AG04450 (cell line): ENCODE data around the gene IRF2BP2. TPM values are rescaled to one million over a fixed set of nuclear protein-coding genes. Genes with fewer than 3 reads are reported as not detected.

Source experiments
- CTCF ChIA-PET: fragments of 300-600, 350-600 bp; formaldehyde crosslinking; extraction: SDS; loops from one replicate; lab custom pipeline; 2022; ENCODE audit warnings: antibody characterized with exemption, inconsistent platforms; lab: Charles Lee
- POLR2A ChIA-PET: fragments of 350-600 bp; formaldehyde crosslinking; extraction: SDS; loops from one replicate; lab custom pipeline; 2021; ENCODE audit warnings: antibody characterized with exemption, inconsistent platforms; lab: Yijun Ruan, JAX
- DNase-seq: peaks from one replicate; pipeline ENCODE4 v3.0.0-alpha.2; 2011; ENCODE audit warnings: low read depth, low spot score
- H3K27ac ChIP-seq: one replicate; pipeline ENCODE4 v1.5.1; 2012; ENCODE audit warnings: low read depth, low read length, control low read depth
- H3K27me3 ChIP-seq: one replicate; pipeline ENCODE4 v1.6.0; 2012; ENCODE audit warnings: low read length; ENCODE audit not compliant: control insufficient read depth, insufficient read depth
- H3K4me3 ChIP-seq: 2 replicates; pipeline ENCODE4 v1.5.1; 2011; ENCODE audit warnings: mild to moderate bottlenecking, low read depth, low read length, control low read depth
- H3K9me3 ChIP-seq: 2 replicates; pipeline ENCODE4 v1.5.1; 2012; ENCODE audit warnings: low read length; ENCODE audit not compliant: control insufficient read depth, insufficient read depth
- polyA plus RNA-seq: library from polyadenylated mRNA; depleted of rRNA; stranded (reverse); fragments of >200 nt; gene quantifications from 2 replicates; pipeline ENCODE4 v1.2.3, GENCODE V29; 2011
- TF ChIP-seq, protein P1 (sequence below): IDR thresholded peaks from 2 replicates; pipeline ENCODE4 v1.5.1; 2011; ENCODE audit warnings: low read depth, low read length, control low read depth, inconsistent platforms

Gene IRF2BP2
- polyA plus RNA-seq, 1 experiment, result 20.3 TPM

DNA sequence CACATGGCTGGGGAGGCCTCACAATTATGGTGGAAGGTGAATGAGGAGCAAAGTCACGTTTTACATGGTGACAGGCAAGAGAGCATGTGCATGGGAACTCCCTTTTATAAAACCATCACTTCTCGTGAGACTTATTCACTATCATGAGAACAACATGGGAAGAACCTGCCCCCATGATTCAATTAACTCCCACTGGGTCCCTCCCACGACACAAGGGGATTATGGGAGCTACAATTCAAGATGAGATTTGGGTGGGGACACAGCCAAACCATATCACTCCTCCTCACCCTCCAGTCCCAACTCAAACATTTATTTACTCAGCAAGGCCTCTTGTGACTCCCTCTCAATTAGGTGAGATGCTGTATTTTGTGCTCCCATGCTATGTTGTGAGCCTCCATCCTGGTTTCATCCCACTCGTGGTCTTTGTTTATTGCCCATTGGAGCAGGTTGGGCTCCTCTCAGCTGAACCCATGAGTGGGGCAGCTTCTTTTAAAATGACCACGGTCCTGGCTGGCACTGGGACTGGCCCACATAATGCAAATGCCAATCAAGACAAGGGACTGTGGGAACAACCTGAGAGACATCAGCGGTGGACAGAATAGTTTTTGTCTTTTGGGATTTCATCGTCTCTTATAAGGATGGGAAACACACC lies 28.8 kb downstream of the IRF2BP2 start:
- no peak overlapping the region for H3K27ac ChIP-seq
- TF ChIP-seq, protein P1, sequence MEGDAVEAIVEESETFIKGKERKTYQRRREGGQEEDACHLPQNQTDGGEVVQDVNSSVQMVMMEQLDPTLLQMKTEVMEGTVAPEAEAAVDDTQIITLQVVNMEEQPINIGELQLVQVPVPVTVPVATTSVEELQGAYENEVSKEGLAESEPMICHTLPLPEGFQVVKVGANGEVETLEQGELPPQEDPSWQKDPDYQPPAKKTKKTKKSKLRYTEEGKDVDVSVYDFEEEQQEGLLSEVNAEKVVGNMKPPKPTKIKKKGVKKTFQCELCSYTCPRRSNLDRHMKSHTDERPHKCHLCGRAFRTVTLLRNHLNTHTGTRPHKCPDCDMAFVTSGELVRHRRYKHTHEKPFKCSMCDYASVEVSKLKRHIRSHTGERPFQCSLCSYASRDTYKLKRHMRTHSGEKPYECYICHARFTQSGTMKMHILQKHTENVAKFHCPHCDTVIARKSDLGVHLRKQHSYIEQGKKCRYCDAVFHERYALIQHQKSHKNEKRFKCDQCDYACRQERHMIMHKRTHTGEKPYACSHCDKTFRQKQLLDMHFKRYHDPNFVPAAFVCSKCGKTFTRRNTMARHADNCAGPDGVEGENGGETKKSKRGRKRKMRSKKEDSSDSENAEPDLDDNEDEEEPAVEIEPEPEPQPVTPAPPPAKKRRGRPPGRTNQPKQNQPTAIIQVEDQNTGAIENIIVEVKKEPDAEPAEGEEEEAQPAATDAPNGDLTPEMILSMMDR, result no peak
- no peak overlapping the region for H3K4me3 ChIP-seq
- POLR2A ChIA-PET, result no interaction called here
- no peaks in the 10 kb centered on the region for H3K9me3 ChIP-seq
- H3K27me3 ChIP-seq, result no peaks in the 10 kb centered on the region
- CTCF ChIA-PET, result no interaction called here
- DNase-seq, result no peak

DNA sequence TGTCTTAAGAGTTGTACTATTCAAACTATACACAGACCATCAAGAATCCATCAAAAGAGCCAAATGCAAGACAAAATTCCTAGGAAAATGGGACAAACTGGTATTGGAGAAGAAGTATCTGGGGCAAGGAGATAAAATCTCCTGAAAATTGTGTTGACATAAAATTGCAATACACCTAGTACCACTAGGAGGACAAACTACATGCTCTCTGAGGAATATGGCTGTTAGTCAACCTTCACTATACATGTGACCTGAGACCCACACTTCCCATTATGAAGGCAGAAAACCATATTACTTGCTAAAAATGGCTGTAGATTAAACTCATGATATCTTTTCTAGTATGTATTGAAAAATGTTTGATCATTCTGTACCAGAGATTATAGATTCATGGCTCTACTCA lies 30.0 kb downstream of the IRF2BP2 start:
- no peak overlapping the region for H3K27ac ChIP-seq
- H3K27me3 ChIP-seq, result no peaks in the 10 kb centered on the region
- ChIA-PET POLR2A (no interaction called here), CTCF (no interaction called here)
- no peaks in the 10 kb centered on the region for H3K9me3 ChIP-seq
- H3K4me3 ChIP-seq, result no peak overlapping the region
- DNase-seq, result no peak
- TF ChIP-seq, protein P1, result peak; percentile 25

DNA sequence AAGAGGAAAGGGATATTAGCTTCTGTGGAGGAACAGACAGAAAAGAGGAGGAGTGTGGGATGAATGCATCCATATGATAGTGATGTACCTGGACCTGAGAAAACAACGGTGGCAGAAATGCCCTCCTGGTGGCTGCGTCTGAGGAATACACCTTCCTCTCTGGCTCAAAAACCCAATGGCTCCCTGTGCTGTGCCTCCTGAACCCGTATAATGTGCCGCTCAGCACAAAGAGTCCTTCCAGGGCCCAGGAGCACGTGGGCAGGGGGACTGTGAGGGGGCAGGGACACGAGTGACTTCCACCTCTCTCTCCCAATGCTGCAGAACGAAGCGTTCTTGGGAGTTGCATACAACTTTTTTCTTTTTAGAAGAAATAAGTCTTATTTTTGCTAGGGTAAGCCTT lies 31.2 kb downstream of the IRF2BP2 start:
- no peaks in the 10 kb centered on the region for H3K9me3 ChIP-seq
- no peaks in the 10 kb centered on the region for H3K27me3 ChIP-seq
- CTCF ChIA-PET, result no interaction called here
- H3K27ac ChIP-seq, result no peak overlapping the region
- no peak overlapping the region for H3K4me3 ChIP-seq
- DNase-seq, result no peak
- POLR2A ChIA-PET, result no interaction called here
- TF ChIP-seq, protein P1, result no peak

DNA sequence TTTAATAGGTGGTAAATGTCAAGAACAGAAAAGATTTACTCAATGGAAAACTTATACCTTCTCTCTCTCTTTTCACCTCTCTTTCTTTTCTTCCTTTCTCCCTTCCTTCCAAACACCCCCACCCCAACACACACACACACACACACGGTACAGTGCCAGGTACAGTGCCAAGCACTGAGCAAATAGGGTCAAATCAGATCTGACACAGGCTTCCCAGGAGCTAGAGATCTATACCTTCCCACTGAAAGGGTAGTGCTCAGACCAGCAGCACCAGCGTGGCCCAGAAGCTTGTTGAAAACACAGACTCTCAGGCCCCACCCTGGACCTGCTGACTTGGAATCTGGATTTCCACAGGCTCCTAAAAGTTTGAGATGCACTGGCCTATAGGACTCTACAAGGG lies 31.9 kb downstream of the IRF2BP2 start:
- TF ChIP-seq, protein P1, result no peak
- POLR2A ChIA-PET, result interaction anchor here (0.6 kb wide), 1 partner anchor 27 kb away, joined by 3 read pairs; no protein-coding TSS in a partner anchor
- DNase-seq, result no peak
- CTCF ChIA-PET, result interaction anchor here (0.6 kb wide), 1 partner anchor 14 kb away, joined by 9 read pairs; no protein-coding TSS in a partner anchor
- no peaks in the 10 kb centered on the region for H3K27me3 ChIP-seq
- no peaks in the 10 kb centered on the region for H3K9me3 ChIP-seq
- H3K4me3 ChIP-seq, result no peak overlapping the region
- no peak overlapping the region for H3K27ac ChIP-seq

DNA sequence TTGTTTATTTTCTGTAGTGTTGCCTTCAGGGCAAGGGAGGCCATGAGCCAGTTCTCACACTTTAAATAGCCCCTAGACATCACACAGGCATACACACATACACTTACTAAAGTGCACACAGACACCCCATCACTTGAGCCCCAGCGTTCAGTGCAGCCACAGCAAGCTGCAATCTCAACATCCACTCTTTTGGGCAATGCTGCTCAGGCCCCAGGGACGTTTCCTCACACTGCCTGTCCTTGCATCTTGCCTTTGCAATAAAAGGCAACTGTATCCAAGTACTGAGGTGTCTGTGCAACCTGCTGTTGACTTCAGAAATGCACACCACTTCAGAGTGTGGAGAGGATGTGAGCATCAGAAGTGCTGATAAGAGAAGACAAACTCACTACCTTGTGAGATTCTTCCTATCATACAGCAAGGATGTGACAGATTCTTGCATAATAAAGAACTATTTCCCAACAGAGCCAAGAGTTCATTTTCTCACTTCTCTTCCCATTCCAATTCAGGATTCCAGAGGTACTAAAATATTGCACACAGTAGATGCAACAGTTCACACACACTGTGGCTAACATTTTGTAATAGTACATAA lies 36.2 kb downstream of the IRF2BP2 start:
- CTCF ChIA-PET, result no interaction called here
- Histone ChIP-seq H3K27me3 (no peaks in the 10 kb centered on the region), H3K27ac (no peak overlapping the region), H3K4me3 (no peak overlapping the region), H3K9me3 (no peaks in the 10 kb centered on the region)
- TF ChIP-seq, protein P1, result no peak
- no peak for DNase-seq
- POLR2A ChIA-PET, result no interaction called here
